ENCODE measurements around the gene MAP3K14. TPM values are rescaled to one million over a fixed set of nuclear protein-coding genes. Genes with fewer than 3 reads are reported as not detected.

The MAP3K14 gene
- total and polyA plus RNA-seq, 4 donors: 1.2 to 7.8 (median 4.2) TPM

DNA sequence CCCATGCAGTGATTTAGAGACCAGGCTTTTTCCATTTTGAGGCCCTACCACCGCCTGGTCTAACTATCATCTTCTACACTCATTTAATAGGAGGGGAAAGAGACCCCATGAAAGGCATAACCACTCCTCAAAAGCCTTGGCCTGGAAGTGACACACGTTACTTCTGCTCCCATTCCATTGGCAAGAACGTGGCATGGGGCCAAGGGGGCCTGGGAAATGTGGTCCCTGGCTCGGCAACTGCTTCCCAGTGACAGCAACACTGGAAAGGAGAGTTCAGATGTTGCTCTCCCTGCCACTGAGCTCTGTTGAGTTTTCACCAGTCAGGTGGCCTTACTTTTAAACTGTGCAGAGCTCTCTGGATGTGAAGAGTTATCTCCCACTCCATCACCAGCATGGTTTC is 45.2 kb upstream of the MAP3K14 start (continued):
- no peak for TF ChIP-seq YY1 (IDR thresholded peaks at IDR 0.05)
- no peak for TF ChIP-seq NR2F2 (IDR thresholded peaks at IDR 0.05)
- no peak for TF ChIP-seq RAD21 (IDR thresholded peaks at IDR 0.05)
- no peak for TF ChIP-seq HNF4A (conservative IDR thresholded peaks at IDR 0.05)

GRCh38 chr17:45361451-45361850 is 44.6 kb upstream of the MAP3K14 start:
- Histone ChIP-seq H3K9me3 (ENCODE audit: control insufficient read depth in 4 of 4, low read length in 3 of 4) (no peaks in the 10 kb centered on the region), H3K9ac (ENCODE audit: low read depth in 1 of 2, low read length in 2 of 2) (no peak overlapping the region), H3K27ac (ENCODE audit: low read depth in 1 of 2, low read length in 2 of 2) (no peak overlapping the region), H3K4me3 (ENCODE audit: low read depth in 1 of 3, low read length in 3 of 3) (no peak overlapping the region), H3K36me3 (ENCODE audit: control insufficient read depth in 4 of 4, insufficient read depth in 3 of 4, low read depth in 1 of 4, low read length in 3 of 4) (no peaks in the 10 kb centered on the region), H3K4me1 (ENCODE audit: control insufficient read depth in 4 of 4, insufficient read depth in 4 of 4, low read length in 3 of 4) (no peaks in the 10 kb centered on the region), H3K27me3 (ENCODE audit: control insufficient read depth in 4 of 4, insufficient read depth in 4 of 4, low read length in 3 of 4) (no peaks in the 10 kb centered on the region)
- WGBS: 88% methylated on average over 3 of the region's 3 CpGs
- TF ChIP-seq CTCF (IDR thresholded peaks at IDR 0.05; ENCODE audit: low read depth, low read length, missing input control) (no peak), ATF3 (IDR thresholded peaks at IDR 0.05) (no peak), RAD21 (IDR thresholded peaks at IDR 0.05) (no peak), FOXA1 (IDR thresholded peaks at IDR 0.05) (no peak), YY1 (IDR thresholded peaks at IDR 0.05) (no peak), TAF1 (conservative IDR thresholded peaks at IDR 0.05) (no peak), HNF4G (IDR thresholded peaks at IDR 0.05) (no peak), SP1 (IDR thresholded peaks at IDR 0.05) (no peak), GABPA (IDR thresholded peaks at IDR 0.05 in 1 of 2, conservative IDR thresholded peaks at IDR 0.05 in 1 of 2) (no peak), NR2F2 (IDR thresholded peaks at IDR 0.05) (no peak), FOXA2 (IDR thresholded peaks at IDR 0.05) (no peak), HNF4A (conservative IDR thresholded peaks at IDR 0.05) (no peak), EGR1 (IDR thresholded peaks at IDR 0.05; ENCODE audit: low read depth in 2 of 2) (no peak), REST (IDR thresholded peaks at IDR 0.05) (no peak), JUND (IDR thresholded peaks at IDR 0.05) (no peak), RXRA (IDR thresholded peaks at IDR 0.05) (no peak)
- TF ChIP-seq, protein P1, sequence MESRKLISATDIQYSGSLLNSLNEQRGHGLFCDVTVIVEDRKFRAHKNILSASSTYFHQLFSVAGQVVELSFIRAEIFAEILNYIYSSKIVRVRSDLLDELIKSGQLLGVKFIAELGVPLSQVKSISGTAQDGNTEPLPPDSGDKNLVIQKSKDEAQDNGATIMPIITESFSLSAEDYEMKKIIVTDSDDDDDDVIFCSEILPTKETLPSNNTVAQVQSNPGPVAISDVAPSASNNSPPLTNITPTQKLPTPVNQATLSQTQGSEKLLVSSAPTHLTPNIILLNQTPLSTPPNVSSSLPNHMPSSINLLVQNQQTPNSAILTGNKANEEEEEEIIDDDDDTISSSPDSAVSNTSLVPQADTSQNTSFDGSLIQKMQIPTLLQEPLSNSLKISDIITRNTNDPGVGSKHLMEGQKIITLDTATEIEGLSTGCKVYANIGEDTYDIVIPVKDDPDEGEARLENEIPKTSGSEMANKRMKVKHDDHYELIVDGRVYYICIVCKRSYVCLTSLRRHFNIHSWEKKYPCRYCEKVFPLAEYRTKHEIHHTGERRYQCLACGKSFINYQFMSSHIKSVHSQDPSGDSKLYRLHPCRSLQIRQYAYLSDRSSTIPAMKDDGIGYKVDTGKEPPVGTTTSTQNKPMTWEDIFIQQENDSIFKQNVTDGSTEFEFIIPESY (IDR thresholded peaks at IDR 0.05): no peak
- no peak for DNase-seq (ENCODE audit: low spot score)

All from liver (tissue), 9 donors.